CD1c-positive myeloid dendritic cell (primary cell): Measurements from ENCODE around the gene NOTUM.
"Not testable (repeated sequence)": the region's sequence is repeated elsewhere in the genome, so short reads cannot be mapped to it uniquely, and the experiment has no call there.

Experiments used
- DNase-seq: peaks from one replicate; pipeline ENCODE4 v3.0.0-alpha.2; 2016; ENCODE audit errors: extremely low spot score

The NOTUM gene

GRCh38 chr17:81923302-81924260 lies 37.4 kb downstream of the NOTUM start:
- DNase-seq, result peak; percentile 82

DNA sequence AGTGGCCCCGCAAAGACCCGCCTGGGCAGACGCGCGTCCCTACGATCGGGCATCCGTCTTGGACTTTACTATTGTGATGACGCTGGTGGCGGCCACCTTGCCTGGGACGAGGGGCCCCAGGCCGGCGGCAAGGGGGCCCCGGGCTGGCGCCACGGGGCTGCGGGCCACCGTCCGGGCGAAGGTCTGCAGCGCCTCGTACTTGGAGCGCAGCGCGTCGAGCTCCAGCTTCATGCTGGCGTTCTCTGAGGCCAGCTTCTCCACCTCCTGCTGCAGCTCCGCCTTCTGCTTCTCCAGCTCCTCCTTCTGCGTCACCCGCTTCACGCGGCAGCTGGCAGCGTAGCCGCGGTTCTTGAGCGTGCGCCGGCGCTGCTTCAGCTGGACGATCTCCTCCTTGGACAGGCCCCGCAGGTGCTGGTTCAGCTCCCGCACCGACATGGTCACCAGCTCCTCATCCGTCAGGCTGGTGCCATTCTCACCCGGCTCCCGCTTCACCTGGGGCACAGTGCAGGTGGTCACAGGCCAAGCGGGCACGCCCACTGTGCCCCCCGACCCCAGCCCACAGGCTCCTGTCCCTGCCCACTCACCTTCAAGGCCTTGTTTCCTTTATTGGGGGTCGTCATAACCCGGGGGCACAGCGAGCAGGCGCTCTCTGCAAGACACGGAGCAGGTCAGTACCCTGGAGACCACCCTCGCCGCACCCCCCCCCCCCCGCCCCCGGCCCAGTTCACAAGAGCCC lies 38.3 kb downstream of the NOTUM start:
- no peak for DNase-seq

- DNase-seq, result no peak
Measured at GRCh38 chr17:81921996-81922565, 38.9 kb downstream of the NOTUM start.

- no peak for DNase-seq
Measured at GRCh38 chr17:81921537-81921862, 39.5 kb downstream of the NOTUM start.

DNA sequence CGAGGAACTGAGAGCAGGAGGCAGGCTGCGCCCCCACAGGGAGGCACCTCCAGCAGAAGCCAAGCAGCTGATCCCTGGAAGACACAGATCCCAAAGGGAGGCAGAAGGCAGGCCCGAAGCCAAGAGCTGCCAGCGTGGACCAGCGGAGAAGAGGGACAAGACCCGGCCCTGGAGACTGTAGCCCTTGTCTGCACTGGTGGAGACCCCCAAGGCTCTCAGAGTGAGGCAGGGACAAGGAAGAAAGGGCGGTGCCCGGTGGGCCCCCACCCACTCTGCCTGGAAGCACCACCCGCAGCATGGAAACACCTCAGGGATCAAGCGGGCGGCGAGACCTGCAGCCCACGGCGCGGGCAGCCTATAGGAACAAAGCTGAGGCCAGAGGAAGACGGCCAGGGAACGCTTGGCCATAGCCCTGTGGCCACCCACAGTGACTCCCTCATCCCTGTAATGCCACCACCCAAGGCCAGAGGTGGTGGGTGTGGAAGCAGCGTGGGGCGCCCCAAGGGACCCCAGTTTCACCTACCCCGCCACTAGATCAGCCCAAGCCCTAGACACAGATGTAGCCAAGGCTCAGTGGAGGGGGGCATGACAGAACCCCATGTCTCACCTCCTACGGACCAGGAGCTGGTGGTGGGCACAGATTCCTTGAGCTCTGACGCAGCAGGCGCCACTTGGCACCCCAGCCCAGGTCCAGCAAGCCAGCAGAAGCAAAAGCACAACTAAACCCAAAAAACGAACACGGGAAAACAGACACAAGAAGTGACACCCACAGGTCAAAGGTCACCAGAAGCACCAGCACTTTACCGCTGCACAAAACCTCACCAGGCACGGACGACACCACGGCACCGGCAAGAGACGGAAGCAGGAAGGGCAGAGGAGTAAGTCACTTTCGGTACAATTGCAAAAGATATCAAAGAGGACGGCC lies 40.1 kb downstream of the NOTUM start:
- DNase-seq, result peak; percentile 84

DNA sequence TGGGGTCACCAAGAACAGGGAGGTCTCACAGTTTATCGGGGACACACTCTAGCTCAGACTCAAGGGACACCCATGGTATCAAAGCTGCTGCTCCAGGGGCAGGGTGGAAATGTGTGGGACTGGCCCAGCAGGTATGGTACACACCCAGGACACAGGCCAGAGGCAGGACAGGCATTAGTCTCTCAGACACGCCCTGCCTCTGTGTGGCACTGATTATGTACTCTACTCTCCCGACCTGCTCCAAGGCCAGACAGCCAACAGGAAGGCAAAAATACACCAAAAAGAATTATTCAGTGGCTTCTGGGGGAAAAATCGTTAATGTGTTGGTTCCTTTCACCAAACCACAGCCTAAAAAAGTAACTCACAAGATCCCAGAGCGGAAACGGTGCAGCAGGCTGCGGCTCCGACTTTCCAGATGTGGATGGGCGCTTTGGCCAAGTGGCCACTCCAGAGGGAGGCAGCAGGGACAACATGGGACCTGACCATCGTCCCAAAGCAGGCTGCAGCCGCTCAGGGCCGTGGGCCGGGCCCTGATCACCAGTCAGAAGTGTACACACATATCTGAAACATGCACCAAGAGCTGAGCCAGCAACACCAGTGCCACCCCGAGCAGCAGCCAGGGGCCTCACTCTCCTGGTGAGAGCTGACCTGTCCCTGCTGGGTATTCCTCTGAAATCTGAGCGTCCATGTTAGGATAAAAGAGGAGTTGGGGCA lies 42.0 kb downstream of the NOTUM start:
- DNase-seq, result no peak

DNA sequence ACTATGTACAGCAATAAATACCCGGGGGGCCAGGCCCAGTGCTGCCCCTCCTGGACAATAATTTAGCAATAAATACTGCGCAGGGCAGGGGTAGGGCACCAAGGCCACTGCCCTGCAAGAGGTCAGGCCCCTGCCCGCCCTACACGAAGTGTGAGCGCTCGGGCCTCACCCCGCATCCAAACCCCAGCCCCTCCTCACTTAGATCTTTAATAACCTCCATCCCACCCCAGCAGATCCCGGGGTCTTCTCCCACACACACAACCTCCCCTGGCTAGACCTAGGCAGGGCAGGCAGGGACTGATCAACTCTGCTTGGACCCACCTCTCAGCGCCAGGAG lies 42.7 kb downstream of the NOTUM start:
- DNase-seq, result not testable (repeated sequence)

GRCh38 chr17:81917565-81918332 lies 43.2 kb downstream of the NOTUM start, which contains the start of gene SIRT7:
SIRT7 (minus strand) TSS chr17:81918176; CDS start chr17:81918131, 45 bp downstream.
- peak; percentile 94 for DNase-seq

DNA sequence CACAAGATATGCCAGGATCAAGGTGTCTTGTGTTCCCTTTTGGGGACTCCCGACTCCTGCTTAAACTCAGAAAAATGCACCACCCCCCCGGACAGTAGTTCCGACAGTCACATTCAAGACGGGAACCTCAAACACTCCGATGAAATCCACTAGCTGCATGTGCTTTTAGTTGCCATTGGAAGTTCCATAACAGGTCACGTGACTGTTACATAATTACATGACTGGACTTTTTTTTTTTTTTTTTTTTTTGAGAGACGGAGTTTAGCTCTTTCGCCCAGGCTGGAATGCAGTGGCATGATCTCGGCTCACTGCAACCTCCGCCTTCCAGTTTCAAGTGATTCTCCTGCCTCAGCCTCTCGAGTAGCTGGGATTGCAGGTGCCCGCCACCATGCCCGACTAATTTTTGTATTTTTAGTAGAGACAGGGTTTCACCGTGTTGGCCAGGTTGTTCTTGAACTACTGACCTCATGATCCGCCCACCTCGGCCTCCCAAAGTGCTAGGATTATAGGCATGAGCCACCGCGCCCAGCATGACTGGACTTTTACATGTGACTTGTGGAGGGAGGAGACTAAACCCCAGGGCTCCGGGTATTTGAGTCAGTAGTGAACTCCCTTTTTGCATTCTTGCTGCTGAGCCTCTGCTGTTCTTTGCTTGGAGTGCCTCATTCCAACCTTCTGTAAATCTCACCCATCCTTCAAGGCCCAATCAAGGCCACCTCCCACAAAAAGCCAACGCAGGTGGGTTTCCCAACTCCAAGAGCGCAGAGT lies 44.6 kb downstream of the NOTUM start:
- peak; percentile 68 for DNase-seq

- no peak for DNase-seq
Measured at GRCh38 chr17:81915331-81915730, 45.7 kb downstream of the NOTUM start.

DNA sequence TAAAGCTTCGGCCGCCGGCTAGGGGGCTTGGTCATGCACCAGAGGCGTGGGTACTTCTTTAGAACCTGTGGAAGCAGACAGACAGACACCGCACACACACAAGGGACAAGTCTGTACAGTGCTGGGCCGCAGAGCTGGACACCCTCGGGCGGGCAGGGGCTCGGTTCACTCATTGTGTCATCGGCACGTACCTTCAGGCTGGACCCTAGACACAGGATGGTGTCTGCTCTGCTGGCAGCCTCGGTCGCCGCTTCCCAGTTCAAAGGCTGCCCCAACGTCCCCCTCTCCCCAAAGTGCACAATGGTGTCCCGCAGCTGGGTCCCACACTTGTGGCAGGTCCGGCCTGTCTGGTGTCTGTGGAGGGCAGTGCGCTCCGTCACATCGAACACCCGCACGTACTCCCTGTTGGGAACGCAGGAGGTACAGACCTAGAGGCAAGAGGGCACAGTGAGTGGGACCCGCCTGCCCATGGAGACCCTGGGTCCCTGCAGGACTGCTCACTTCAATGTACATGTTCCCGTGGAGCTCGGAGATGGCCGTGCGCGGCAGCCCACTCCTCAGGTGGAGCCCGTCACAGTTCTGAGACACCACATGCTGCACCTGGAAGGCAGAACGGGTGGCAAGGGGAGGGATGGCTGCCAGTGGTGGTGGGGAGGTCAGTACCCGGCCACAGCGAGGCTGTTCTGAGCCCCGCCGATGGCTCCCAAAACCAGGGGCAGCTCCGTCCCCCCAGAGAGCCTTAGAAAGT lies 46.7 kb downstream of the NOTUM start:
- no peak for DNase-seq

DNA sequence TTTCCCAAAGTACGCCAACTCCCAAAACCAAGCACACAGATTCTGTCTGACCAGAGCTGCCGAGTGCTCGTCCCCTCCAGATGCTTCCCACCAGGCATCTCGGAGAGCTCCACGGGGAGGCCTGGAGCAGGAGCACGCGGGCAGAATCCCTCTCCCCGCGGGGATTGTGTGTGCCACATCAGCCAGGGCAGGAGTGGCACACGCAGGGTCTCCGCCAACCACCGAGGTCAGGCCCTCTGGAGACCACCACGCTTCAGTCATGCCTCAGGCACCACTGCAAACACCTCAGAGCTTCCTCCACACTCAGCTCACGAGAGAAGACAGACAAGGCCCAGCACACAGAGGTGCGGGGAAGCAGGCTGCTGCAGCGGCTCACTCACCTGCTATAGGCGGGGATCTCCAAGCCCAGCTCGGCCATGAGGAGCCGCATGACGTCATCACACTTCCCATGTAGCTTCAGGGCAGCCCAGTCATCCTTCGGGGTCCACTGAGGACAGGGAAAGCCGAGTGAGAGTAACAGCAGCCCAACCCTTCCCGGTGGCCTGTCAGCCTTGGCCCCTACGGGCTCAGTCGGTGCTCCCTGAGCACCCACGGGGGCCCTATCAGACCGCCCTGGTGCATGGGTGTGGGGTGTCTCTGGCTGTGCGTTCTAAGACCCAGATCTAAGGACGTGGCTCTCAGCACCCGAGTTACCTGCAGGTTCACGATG lies 47.4 kb downstream of the NOTUM start:
- DNase-seq, result no peak

- DNase-seq, result no peak
Measured at GRCh38 chr17:81912441-81913309, 48.3 kb downstream of the NOTUM start.

- no peak for DNase-seq
Measured at GRCh38 chr17:81911969-81912368, 49.0 kb downstream of the NOTUM start.

DNA sequence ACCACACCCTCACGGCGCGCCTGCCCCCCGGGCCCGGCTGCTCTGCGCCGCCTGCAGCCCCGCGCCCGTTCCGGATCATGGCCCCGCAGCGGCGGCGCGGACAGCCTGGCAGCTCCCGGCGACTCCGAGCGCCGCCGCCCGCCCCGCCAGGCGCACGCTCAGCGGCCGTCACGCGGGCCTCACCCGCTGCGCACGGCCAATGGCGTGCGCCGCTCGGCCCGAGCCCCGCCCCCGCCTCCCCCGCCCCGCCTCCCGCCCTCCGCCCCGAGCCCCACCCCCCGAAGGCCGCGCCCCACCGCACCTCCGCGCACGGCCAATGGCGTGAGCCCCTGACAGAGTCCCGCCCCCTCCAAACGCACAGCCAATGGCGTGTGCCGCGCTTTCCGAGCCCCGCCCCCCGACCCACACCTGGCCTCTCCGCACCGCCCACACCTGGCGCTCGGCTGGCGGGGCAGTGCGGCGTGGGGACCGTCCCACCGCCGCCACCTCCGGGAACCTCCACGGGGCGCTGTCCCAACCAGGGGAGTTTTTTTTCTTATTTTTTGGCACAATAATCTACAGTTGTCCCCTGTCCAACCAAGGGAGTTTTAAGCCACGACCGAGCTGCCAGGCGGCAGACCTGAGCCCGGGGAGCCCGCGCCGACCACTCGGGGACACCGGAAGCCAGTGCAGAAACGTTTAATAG lies 49.6 kb downstream of the NOTUM start, which contains the start of gene PCYT2:
Gene PCYT2 (minus strand): TSS at position 123 of the 685 bp plus-strand sequence. CDS start 44 bp downstream, at position 79.
- peak; percentile 93 for DNase-seq

GRCh38 chr17:81910840-81911276 lies 50.1 kb downstream of the NOTUM start:
- DNase-seq, result no peak
